ENCODE measurements around the gene WIPF2. TPM values are rescaled to one million over a fixed set of nuclear protein-coding genes. Genes with fewer than 3 reads are reported as not detected.

Gene WIPF2
- total and polyA plus RNA-seq, 2 of the 8 experiments (the other 6 are each of a cell fraction or from before 2014, with no cell fraction given): 6.9 to 25.3 TPM

DNA sequence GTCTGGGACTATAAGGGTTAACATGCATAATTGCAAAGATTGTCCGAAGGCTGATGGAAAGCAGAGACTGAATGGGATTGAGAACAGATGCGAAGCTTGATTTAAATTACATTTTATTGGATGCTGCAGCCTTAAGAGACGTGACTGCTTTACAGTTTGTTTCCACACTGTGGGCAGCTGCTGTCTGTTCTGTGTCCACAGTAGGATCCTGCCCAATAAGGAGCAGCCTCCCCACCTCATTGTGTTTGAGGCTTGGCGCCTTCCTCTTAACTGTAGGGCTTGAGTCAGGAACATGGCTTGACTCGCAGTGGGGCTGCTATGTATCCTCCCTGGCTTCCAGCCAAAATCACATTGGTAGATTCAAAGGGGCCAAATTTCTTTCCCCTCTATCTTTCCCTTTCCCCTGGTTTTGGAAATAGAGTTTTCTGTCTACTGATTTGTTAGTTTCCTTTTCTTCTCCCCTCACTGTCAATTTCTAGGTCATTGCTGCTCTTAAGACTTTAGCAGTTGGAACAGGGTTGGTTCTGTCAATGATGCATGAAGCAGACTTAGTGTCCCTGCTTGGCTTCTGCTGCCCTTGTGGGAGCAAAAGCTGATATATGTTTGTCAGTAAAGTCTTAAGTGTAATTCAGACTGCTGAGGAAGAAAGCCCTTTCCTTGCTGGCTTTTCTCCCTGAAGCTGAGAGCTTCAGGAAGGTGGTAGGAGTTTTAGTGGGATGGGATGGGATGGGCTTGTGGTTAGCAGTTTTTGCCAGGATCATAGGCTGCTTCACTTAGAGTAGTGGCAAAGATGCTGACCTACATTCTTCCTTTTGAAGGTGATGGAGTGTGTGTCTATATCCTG is 84.8 kb downstream of the WIPF2 start:
- Histone ChIP-seq H4K91ac (replicated peaks; ENCODE audit: insufficient read length, low read length) (no peak overlapping the region), H2BK12ac (ENCODE audit: low read depth, low read length) (no peak overlapping the region), H3K4me2 (ENCODE audit: insufficient read depth in 1 of 2, low read depth in 2 of 2, low read length in 2 of 2) (no peak overlapping the region), H2BK5ac (ENCODE audit: low read depth, low read length) (no peak overlapping the region), H2BK20ac (ENCODE audit: low read length) (no peak overlapping the region), H2BK15ac (ENCODE audit: low read length) (no peak overlapping the region), H3K27me3 (replicated peaks in 1 of 4; ENCODE audit: control insufficient read depth in 3 of 4, extremely low read depth in 1 of 4, insufficient read depth in 3 of 4, low read length in 3 of 4) (peaks cover 0 to 1% (median 0%) of the 10 kb centered on the region in 4 experiments; a peak in 1 of 7 replicates), H3K4ac (replicated peaks; ENCODE audit: insufficient read length, low read depth, low read length) (no peak overlapping the region), H3K9me3 (ENCODE audit: insufficient read depth in 2 of 2, low read depth in 1 of 2, low read length in 1 of 2) (no peaks in the 10 kb centered on the region), H3K23me2 (ENCODE audit: low read depth, low read length) (no peaks in the 10 kb centered on the region), H3K14ac (ENCODE audit: insufficient read length) (no peak overlapping the region), H4K5ac (ENCODE audit: insufficient read length, low read depth, low read length) (no peak overlapping the region), H3K18ac (ENCODE audit: extremely low read depth, low read length) (no peak overlapping the region), H3K4me3 (ENCODE audit: extremely low read depth in 1 of 4, insufficient read depth in 2 of 4, low read depth in 3 of 4, low read length in 4 of 4) (no peak overlapping the region), H3K36me3 (ENCODE audit: control insufficient read depth in 2 of 4, insufficient read depth in 4 of 4, low read length in 3 of 4) (peaks cover 27 to 54% (median 49%) of the 10 kb centered on the region in 4 experiments), H3K23ac (ENCODE audit: insufficient read length) (no peak overlapping the region), H2AFZ (ENCODE audit: low read length) (no peak overlapping the region), H3K79me1 (ENCODE audit: low read depth, low read length) (no peaks in the 10 kb centered on the region), H3K56ac (replicated peaks; ENCODE audit: insufficient read length, low read depth, low read length) (no peak overlapping the region), H3K79me2 (ENCODE audit: control insufficient read depth in 1 of 2, insufficient read depth in 2 of 2, low read length in 2 of 2) (peaks cover 0 to 3% of the 10 kb centered on the region in 2 experiments; a peak in 1 of 4 replicates), H3K4me1 (replicated peaks in 1 of 4; ENCODE audit: control insufficient read depth in 3 of 4, insufficient read depth in 4 of 4, low read length in 3 of 4) (peaks cover 14 to 19% (median 16%) of the 10 kb centered on the region in 4 experiments), H2BK120ac (replicated peaks; ENCODE audit: low read depth, low read length) (no peak overlapping the region), H3K9ac (replicated peaks in 1 of 4; ENCODE audit: extremely low read depth in 1 of 4, low read depth in 3 of 4, low read length in 3 of 4) (no peak overlapping the region), H2AK5ac (ENCODE audit: low read depth, low read length) (no peak overlapping the region), H4K8ac (ENCODE audit: extremely low read depth, insufficient read depth, low read length) (no peak overlapping the region), H4K20me1 (replicated peaks in 1 of 2; ENCODE audit: control insufficient read depth in 1 of 2, insufficient read depth in 2 of 2, low read length in 2 of 2) (peaks cover 10 to 11% of the 10 kb centered on the region in 2 experiments), H3K27ac (ENCODE audit: low read depth, low read length) (no peak overlapping the region)
- DNase-seq (ENCODE audit: low read depth in 1 of 2, low spot score in 2 of 2) (no peak), FAIRE-seq (no peak)
- ChIA-PET POLR2A (ENCODE audit: partially characterized antibody) (interaction anchor here (1.5 to 31.2 kb wide), 5 partner anchors 4 to 69 kb away, joined by 3 to 570 read pairs (median 540); partner anchors contain the start of genes CDC6, GJD3 and RARA), CTCF (ENCODE audit: partially characterized antibody) (interaction anchor here (0.7 to 39.2 kb wide), 20 partner anchors 8 to 256 kb away, joined by 3 to 1198 read pairs (median 4); partner anchors contain the start of genes CDC6, GJD3 and WIPF2)
- TF ChIP-seq RXRA (IDR thresholded peaks at IDR 0.05; ENCODE audit: insufficient read depth, low read depth, low read length): no peak
- no peak for TF ChIP-seq TBP (IDR thresholded peaks at IDR 0.05; ENCODE audit: low read depth, low read length)
- TF ChIP-seq TAF1 (IDR thresholded peaks at IDR 0.05; ENCODE audit: low read depth, low read length): no peak
- TF ChIP-seq CHD2 (IDR thresholded peaks at IDR 0.05; ENCODE audit: low read length): no peak
- no peak for TF ChIP-seq SP1 (IDR thresholded peaks at IDR 0.05; ENCODE audit: low read depth, low read length)
- TF ChIP-seq SIN3A (conservative IDR thresholded peaks at IDR 0.05 in 1 of 2, IDR thresholded peaks at IDR 0.05 in 1 of 2; ENCODE audit: low read depth in 1 of 2, low read length in 2 of 2): no peak
- no peak for TF ChIP-seq SP2 (IDR thresholded peaks at IDR 0.05; ENCODE audit: low read length)
- TF ChIP-seq RBBP5 (IDR thresholded peaks at IDR 0.05; ENCODE audit: borderline replicate concordance, low read depth, low read length): no peak
- TF ChIP-seq ZNF274 (IDR thresholded peaks at IDR 0.05; ENCODE audit: borderline replicate concordance, extremely low read depth, low read length): no peak
- no peak for TF ChIP-seq TAF7 (optimal IDR thresholded peaks at IDR 0.05; ENCODE audit: borderline replicate concordance, low read depth, low read length)
- TF ChIP-seq POLR2A (IDR thresholded peaks at IDR 0.05; ENCODE audit: control extremely low read depth in 1 of 2, low read depth in 2 of 2, low read length in 2 of 2): no peak
- WGBS, 2 experiments (ENCODE audit: extremely low coverage in 1 of 2, insufficient coverage in 1 of 2, insufficient read length in 1 of 2, insufficient replicate concordance in 2 of 2, low coverage in 1 of 2, low lambda C conversion rate in 2 of 2, missing lambda C conversion rate in 1 of 2): 89% methylated on average over 5 of the region's 5 CpGs; no CpG with 5 or more reads in 1 of the 2 experiments
